Dedifferentiated amniotic fluid mesenchymal stem cell (primary cell): ENCODE measurements around the gene TAS1R3.

Experiments
- DNase-seq: peaks from one replicate; pipeline ENCODE4 v3.0.0-alpha.2; 2016; ENCODE audit errors: extremely low spot score

TAS1R3 gene

DNA sequence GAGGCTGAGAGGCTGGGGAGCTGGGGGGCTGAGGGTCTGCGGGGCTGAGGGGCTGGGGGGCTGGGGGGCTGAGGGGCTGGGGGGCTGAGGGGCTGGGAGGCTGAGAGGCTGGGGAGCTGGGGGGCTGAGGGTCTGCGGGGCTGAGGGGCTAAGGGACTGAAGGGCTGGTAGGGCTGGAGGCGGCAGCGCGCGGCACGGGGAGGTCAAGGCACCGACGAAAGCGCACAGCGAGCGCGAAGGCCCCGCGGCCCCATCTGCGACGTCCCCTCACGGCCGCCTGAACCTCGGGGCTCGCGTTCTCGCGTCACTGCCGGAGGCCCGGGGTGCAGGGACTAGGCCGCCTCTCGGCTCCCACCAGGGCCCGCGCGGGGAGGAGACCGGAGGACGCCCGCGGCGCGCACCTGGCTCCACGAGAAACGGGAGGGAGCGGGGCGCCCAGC lies 7.0 kb upstream of the TAS1R3 start:
- no peak for DNase-seq

- peak; percentile 85 for DNase-seq
These were observed 6.4 kb upstream of the TAS1R3 start, which contains the start of the genes CPTP and INTS11 for GRCh38 chr1:1324524-1325287. TSS of gene CPTP (plus strand) at chr1:1324802. CDS start at chr1:1326911, 2,109 bp downstream. TSS of gene INTS11 (minus strand) at chr1:1324660. CDS start at chr1:1324608, 52 bp downstream.

GRCh38 chr1:1325288-1326074 lies 5.6 kb upstream of the TAS1R3 start:
- no peak for DNase-seq

- DNase-seq, result no peak
These were observed 4.9 kb upstream of the TAS1R3 start for GRCh38 chr1:1326075-1326605.

DNA sequence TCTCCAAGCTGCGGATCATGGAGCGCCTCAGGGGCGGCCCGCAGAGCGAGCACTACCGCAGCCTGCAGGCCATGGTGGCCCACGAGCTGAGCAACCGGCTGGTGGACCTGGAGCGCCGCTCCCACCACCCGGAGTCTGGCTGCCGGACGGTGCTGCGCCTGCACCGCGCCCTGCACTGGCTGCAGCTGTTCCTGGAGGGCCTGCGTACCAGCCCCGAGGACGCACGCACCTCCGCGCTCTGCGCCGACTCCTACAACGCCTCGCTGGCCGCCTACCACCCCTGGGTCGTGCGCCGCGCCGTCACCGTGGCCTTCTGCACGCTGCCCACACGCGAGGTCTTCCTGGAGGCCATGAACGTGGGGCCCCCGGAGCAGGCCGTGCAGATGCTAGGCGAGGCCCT lies 3.8 kb upstream of the TAS1R3 start:
- no peak for DNase-seq

- DNase-seq, result no peak
These were observed 2.8 kb upstream of the TAS1R3 start for GRCh38 chr1:1328254-1328653.

GRCh38 chr1:1329304-1330210 lies 1.5 kb upstream of the TAS1R3 start:
- no peak for DNase-seq

- peak; percentile 22 for DNase-seq
These were observed 563 bp upstream of the TAS1R3 start for GRCh38 chr1:1330366-1331067.

DNA sequence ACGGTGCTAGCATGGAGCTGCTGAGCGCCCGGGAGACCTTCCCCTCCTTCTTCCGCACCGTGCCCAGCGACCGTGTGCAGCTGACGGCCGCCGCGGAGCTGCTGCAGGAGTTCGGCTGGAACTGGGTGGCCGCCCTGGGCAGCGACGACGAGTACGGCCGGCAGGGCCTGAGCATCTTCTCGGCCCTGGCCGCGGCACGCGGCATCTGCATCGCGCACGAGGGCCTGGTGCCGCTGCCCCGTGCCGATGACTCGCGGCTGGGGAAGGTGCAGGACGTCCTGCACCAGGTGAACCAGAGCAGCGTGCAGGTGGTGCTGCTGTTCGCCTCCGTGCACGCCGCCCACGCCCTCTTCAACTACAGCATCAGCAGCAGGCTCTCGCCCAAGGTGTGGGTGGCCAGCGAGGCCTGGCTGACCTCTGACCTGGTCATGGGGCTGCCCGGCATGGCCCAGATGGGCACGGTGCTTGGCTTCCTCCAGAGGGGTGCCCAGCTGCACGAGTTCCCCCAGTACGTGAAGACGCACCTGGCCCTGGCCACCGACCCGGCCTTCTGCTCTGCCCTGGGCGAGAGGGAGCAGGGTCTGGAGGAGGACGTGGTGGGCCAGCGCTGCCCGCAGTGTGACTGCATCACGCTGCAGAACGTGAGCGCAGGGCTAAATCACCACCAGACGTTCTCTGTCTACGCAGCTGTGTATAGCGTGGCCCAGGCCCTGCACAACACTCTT lies 1.1 kb downstream of the TAS1R3 start:
- no peak for DNase-seq

DNA sequence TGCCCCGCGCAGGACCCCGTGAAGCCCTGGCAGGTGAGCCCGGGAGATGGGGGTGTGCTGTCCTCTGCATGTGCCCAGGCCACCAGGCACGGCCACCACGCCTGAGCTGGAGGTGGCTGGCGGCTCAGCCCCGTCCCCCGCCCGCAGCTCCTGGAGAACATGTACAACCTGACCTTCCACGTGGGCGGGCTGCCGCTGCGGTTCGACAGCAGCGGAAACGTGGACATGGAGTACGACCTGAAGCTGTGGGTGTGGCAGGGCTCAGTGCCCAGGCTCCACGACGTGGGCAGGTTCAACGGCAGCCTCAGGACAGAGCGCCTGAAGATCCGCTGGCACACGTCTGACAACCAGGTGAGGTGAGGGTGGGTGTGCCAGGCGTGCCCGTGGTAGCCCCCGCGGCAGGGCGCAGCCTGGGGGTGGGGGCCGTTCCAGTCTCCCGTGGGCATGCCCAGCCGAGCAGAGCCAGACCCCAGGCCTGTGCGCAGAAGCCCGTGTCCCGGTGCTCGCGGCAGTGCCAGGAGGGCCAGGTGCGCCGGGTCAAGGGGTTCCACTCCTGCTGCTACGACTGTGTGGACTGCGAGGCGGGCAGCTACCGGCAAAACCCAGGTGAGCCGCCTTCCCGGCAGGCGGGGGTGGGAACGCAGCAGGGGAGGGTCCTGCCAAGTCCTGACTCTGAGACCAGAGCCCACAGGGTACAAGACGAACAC lies 1.8 kb downstream of the TAS1R3 start:
- no peak for DNase-seq

- DNase-seq, result no peak
These were observed 2.6 kb downstream of the TAS1R3 start for GRCh38 chr1:1333551-1334241.

DNA sequence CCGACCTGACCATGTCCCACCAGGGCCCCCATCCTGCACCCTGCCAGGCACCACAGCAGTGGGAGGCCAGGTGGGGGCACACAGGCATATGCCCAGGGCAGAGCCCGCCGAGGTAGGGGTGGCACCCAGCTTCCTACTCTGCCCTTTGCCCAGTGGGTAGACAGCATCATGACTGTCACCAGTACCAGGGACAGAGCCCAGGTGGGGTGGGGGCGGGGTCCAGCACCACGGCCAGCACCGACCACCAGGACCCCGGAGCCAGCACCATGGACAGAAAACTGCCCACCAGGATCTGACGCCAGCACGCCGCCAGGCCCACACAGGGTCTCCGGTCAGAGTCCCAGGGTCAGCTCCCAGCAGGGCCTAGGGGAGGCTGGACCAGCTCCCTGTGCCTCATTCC lies 3.8 kb downstream of the TAS1R3 start:
- DNase-seq, result no peak

DNA sequence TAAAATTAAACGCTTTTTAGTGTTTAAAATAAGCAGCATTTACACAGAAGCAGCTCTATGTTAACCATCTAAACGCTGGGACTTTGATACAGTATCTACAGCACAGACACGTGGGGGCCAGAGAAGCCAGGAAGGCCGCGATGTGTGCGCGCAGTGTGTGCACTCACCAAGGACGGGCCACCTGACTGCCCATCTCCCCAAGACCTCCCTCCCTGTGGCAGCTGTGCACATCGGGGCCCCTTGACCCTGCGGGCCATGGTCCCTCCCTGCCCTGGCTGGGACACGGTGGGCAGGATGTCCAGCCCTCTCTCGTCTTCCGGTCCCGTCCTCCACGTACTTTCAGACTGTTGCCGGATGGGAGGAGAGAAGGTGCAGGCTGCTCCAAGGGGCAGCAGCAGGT lies 4.2 kb downstream of the TAS1R3 start:
- DNase-seq, result no peak

DNA sequence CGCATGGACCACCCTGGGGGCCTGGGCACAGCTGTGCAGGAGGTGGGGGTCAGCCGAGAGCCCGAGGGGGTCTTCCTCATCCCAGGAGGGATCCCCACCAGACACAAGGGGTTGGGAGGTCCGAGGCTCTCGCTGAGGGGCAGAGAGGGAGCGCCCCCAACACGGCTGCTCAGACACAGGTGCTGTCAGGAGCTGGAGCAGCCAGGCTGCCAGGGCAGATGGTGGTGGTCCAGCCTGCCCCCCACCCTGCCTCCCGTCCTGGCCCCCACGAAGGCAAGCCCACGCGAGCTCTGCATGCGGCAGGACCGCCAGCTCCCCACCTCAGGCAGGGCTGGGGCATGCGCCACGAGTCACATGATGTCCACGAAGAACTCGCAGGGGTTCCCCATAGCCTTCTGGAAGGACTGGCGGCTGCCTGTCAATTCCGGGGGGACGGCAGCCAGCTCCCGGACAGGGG lies 4.7 kb downstream of the TAS1R3 start:
- DNase-seq, result no peak

GRCh38 chr1:1336446-1336845 lies 5.4 kb downstream of the TAS1R3 start:
- DNase-seq, result no peak

GRCh38 chr1:1336931-1337792 lies 6.1 kb downstream of the TAS1R3 start:
- no peak for DNase-seq

DNA sequence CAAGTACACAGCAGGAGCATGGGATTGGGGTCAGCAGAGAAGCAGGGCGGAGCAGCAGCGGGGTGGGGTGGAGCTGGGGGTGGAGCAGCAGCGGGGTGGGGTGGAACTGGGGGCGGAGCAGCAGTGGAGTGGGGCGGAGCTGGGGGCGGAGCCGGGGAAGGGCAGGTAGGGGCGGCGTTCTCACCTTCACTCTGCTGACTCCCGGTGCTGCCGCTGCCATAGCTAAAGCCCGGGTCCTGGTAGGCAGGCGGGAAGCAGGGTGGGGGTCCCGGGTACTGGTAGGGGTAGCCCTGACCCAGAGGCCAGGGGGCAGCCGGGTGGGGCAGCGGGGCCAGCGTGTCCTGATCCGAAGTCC lies 6.7 kb downstream of the TAS1R3 start:
- DNase-seq, result no peak

DNA sequence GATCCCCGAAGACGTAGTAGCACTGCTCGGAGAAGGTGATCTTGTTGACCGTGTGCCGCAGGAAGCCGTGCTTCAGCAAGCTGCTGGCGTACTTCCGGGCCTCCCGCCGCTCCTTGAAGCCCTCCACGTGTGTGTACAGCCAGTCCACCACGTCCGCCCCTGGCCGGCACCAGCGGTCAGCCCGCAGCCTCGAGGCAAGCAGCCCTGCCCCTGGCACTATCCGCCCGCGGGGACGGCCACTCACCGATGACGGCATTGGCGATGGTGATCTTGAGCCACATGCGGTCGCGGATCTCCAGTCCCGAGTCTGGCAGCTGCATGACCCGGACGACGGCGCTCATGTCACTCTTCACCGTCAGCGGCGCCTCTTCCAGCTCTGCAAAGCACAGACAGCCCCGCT lies 7.2 kb downstream of the TAS1R3 start:
- DNase-seq, result no peak
